ENCODE results near the gene CMTR1.
"Not testable (repeated sequence)": the region's sequence is repeated elsewhere in the genome, so short reads cannot be mapped to it uniquely, and the experiment has no call there.

The CMTR1 gene

DNA sequence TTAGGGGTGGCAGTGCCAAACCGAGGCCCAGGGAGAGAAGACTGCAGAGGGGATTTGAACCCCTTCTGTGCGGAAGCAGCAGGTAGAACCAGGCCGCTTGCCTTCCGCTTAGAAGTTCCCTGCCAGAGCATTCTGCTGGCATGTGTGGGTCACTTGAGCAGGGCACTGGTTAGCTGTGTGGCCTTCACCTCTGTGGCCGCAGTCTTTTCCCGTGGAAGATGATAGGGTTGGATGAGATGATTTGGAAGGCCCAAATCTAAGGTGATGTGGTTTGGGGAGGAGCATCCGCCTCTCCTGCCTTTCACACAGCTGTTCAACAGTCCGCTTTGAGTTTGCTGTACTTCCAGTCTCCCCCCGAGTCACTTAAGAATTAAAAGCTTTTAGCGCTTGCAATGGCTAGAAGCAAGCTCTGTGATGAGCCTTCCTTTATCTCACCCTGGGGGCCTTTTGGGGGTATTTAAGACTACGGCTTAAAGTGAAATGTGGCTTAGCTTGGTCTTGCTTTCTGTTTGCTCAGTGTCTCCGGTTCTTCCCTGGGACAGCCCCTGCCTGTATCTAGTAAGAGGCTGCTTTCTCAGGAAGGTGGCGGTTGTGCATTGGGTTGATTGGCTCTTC is 743 bp downstream of the CMTR1 start:
- DNase-seq (ENCODE audit: low spot score) = peak; percentile 27

DNA sequence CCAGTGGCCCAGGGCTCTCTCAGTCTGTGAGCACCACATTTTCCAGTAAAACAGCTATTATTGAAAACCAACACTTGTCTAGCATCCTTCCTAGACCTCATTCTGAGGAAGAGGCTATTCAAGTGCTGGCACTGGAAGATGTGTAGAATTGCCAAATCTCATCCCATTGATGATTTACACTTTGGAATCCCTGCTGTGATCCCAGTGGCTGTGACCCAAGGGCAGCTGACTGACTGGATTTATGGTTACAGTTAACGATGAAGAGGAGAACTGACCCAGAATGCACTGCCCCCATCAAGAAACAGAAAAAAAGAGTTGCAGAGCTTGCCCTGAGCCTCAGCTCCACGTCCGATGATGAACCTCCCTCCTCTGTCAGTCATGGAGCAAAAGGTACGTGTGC is 2.4 kb downstream of the CMTR1 start:
- no peak for DNase-seq (ENCODE audit: low spot score)

DNA sequence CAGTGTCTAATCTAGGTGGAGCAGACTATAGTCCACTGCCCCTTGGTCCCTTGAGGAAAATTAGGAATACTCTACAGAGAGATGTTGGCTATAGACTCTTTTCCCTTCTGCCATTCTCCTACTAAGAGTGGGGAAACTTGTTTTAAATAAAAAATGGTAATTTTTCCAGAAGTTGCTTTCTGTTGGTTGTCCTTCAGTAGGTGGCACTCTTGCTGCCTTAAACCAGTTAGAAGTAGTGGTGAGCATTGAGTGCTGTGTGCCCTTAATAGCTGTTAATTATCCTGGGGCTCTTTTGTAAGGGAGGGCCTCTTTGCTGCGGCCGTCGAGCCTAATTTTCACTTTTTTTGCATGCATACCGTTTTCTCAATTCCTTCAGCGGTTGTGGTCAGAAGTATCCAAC is 2.8 kb downstream of the CMTR1 start:
- DNase-seq (ENCODE audit: low spot score) = no peak

DNA sequence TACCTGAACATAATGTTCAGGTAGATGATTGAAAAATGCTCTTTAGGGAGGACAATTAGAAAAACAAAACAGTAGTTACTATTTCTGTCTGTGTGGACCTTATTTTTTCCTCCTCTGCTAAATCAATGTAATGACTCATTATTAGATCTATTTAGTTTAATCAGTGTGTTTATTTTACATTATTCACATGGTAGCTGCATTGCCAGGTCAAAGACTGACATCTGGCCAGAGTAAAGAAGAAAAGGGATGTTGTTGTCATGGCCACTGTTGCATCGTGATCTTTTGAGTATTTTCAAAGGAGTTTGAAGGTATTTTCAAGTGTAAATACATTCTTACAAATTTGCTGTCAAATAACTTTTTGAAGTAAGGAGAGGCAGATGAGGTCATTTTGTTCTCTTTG is 5.9 kb downstream of the CMTR1 start:
- DNase-seq (ENCODE audit: low spot score) = no peak

DNA sequence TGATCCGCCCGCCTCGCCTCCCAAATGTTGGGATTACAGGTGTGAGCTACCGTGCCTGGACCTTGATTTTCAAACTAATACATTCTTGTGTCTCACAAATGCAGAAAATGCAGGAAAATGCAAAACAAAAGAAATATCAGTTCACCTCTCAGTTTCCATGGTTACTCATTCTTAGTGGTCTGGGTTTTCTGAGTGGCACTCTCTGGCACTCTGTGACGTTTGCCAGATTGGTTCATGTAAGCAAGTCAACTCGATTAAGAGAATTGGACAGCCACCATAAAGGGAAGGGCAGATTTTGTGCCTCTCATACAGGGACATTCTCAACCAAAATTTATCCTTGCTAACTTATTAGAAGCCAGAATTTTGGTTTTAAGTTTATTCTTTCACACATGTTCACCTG is 8.6 kb downstream of the CMTR1 start:
- no peak for DNase-seq (ENCODE audit: low spot score)

DNA sequence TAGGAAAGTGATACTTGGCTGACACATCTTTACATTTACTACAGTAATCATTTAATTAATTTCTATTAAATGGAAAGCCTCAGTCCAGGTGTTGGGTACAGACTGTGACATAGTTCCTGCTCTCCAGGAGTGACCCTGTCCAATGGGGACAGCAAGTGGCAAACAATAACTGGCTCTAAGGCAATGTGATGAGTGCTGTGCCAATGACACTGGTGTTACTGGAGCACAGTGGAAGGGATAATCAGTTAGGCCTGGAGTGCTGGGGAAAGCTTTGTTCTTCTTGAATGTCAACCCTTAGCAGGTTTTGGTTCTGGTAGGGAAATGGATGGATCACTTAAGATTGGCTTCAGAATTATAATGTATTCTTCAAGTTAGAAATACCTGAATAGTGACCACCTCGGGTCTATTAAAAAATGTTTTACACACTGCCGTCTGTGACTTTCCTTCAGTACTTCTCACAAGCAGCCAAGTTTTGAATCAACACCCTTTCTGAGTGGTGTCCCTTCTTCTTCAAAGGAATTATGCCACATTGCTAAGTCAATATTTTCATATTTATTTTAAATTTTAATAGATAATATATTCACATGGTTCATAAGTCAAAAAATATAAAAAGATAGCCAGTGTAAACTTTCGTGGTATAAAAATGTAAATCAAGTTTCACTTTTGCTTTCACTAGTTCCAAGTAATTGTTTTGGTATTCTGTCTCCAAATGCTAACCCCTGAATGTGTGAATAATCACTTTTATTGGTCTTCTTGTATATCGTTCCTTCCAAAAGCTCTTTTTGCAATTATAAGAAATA is 9.6 kb downstream of the CMTR1 start:
- no peak for DNase-seq (ENCODE audit: low spot score)

DNA sequence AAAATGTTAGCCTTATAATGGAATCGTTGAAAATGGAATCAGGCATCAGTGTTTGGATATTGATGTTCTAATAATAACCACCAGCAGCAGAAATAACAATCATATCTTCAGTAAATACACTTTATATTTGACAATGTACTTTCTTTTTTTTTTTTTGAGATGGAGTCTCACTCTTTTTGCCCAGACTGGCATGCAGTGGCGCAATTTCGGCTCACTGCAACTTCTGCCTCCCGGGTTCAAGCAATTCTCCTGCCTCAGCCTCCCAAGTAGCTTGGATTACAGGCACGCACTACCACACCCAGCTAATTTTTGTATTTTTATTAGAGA is 10.2 kb downstream of the CMTR1 start:
- not testable (repeated sequence) for DNase-seq (ENCODE audit: low spot score)

DNA sequence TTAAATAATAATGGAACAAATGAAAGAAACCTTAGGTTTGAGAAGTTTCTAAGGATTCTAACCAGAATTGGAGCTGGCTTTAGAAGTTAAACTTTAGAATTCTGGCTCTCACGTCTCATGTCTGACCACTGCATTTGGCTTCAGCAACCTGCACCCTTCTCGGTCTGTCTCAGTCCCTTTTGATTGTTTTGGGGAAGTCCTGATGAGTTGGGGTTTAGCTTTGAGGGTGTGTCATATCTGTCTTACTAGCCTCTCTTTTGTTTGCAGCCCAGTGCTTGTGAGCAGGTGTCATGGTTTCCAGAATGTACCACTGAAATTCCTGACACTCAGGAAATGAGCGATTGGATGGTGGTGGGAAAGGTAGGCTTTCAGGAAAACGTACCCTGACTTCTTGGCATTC is 17.0 kb downstream of the CMTR1 start:
- DNase-seq (ENCODE audit: low spot score) = no peak

DNA sequence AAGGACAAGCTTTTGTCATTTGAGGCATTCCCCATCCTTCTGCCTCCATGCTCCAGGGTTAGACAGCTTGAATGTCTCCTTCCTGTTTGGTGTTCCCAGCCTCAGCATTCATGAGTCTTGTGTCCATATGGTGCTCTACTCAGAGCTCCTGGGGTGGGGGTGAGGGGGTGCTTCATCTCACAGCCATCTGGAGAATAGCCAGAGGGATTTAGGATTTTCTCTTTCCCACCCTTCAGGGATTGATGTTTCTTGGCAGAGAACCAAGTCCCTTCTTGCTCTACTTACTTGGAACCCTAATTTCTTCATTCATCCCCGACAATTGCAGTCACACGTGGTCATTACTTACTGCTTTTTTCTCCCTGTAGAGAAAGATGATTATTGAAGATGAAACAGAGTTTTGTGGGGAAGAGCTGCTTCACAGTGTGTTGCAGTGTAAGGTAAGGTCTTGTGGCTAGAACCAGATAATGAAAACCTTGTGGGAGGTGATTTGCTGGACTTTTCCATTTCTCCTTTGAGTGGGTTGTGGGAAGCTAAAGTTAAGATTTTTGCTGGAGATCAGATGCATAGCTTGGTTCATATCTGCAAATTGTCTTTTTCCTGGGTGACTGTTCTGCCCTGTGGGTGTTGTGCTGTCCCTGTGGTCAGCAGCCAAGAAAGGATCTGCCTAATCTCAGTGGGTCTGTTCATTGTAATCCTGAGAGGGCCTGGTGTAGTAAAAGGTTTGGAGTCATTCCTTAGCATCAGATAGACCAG is 18.6 kb downstream of the CMTR1 start:
- DNase-seq (ENCODE audit: low spot score) = no peak

DNA sequence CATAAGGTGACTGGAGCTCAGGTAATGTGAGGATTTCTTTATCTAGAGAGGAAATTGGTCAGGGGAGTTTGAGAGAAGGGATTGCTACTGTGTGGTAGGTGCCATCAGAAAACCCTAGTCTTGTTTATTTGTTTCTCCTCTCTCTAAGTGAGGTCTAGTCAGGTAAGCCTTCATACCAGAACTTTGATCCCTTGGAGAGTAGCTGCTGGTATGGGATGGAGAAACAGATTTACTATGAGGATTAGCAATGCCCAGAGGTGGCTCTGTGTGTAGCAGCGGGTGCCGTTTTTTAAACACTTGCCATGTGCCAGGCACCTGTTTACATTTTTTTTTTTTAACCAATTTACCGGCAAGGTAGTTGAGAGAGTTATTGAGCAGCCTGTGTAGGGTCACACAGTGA is 19.5 kb downstream of the CMTR1 start:
- no peak for DNase-seq (ENCODE audit: low spot score)

DNA sequence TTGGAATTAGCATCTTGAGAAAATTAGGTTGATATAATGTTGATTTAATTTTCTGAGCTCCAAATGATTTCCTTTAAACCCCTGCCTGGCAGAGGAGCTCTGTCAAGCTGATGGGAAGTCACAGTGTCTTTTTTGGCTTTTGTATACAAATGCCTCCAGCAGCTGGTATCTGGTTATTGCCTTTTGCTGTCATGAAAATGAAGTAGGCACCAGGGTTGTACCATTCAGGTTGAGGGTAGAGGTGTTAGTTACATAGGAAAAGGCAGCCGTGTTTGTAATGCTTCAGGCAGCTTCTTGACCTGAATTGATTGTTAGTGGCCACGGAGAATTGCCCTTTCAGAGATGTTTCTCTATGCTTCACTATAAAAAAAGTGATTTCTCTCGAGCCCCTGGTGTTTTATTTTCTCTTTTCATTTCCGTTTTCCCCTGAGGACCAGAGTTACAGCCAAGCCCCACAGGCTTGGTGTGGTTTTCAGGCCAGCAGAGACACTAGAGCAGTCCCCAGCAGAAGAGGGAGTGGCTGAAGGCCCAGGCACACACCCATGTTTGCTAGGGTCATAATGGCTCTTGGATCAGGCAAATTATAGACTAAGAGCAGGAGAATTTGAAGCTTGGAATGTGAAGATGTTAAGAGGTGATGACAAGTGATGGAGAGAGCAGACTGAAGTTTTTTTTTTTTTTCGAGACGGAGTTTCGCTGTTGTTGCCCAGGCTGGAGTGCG is 21.6 kb downstream of the CMTR1 start:
- no peak for DNase-seq (ENCODE audit: low spot score)

DNA sequence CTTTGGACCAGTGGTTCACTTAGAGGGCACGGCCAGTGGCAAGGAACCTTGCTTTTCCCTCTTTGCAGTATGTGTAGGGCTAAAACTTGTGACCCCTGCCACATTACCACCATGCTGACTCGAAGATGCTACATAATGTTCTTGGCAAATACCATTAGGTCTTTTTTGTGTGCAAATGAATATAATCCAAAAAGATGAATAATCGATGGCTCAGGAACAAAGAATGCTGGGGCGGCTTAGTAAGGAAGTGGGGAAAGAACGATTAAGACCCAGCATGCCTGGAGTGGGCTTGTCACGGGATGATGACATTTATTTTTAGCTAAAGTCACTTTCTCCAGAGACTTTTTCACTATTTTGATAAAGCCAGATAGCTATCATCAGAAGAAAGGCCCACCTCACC is 23.1 kb downstream of the CMTR1 start:
- peak; percentile 74 for DNase-seq (ENCODE audit: low spot score)

DNA sequence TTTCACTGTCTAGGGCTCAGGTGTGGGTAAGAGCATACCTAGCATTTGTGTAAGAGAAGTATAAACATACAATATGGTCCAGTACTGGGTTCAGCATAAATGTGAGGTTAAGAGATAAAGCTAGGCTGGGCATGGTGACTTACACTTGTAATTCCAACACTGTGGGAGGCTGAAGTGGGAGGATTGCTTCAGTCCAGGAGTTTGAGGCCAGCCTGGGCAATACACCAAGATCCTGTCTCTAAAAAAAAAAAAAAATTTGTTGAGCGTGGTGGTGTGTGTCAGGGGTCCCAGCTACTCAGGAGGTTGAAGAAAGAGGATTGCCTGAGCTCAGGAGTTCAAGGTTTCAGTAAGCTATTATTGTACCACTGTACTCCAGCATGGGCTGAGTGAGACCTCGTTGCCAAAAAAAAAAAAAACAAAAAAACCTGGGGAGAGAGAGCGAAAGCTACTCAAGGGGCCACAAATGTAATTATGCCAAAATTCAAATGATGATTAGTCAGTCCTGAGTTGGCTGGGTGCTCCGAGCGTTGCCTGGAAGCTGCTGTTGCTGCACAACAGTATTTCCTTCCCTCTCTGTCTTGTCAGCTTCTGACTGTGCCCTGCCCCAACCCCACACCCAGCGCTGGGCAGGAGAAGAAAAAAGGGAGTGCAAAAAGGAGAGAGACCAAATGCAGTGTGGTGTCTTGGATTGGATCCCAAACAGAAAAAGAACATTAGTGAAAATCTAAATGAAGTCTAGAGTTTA is 24.0 kb downstream of the CMTR1 start:
- DNase-seq (ENCODE audit: low spot score) = peak; percentile 67

DNA sequence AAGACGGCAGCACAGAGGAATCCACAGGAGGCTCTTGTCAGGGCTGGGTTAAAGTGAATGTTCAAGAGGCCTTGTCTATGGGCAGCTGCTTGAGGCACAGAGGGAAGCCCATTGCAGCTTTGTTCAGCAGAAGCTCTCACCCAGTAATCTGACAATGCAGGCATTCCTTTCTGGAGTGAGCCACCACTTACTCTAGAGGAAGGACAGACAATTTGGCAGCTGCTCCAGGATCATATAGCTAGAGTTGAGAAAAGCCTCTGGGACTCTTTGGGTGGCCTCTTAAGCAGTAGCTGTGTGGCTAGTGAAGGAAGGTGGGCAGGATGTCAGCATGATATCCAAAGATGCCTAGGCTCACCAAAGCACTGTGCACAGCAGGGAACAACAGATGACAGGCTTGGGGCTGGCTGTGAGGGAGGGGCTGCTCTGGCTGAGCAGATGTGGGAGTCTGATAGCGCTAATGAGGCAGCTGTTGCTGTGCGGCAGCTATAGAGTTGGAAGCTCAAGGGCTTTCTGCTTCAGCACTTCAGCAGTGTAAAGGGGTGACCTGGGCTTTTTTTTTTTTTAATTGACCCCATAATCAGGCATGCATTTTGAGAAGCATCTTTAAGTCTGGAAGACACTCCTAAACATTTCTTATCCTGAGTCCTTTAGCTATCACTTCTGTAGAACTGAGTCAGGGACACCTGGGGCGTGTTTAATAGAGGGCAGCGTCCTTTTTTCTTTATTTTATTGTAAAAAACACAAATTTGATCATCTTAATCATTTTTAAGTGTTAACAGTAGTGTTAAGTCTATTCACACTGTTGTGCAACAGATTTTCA is 27.2 kb downstream of the CMTR1 start:
- no peak for DNase-seq (ENCODE audit: low spot score)

DNA sequence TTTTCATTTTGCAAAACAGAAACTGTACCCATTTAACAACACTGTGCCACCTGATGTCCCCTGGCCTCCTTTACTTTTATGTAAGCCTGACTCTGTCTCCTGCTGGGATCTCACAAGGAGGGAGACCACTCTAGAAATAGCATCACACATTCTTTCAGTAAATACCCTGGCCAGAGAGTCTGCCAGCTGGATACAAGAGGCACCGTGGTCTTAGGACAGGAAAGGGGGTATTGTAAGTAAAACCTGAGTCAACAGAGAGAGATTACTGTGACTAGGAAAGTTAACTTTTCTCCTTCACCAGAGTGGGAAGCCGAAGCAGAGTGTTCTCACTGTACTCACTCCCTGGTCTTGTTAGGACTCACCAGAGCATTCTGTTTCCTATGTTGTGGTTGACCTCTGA is 27.8 kb downstream of the CMTR1 start:
- DNase-seq (ENCODE audit: low spot score) = no peak

DNA sequence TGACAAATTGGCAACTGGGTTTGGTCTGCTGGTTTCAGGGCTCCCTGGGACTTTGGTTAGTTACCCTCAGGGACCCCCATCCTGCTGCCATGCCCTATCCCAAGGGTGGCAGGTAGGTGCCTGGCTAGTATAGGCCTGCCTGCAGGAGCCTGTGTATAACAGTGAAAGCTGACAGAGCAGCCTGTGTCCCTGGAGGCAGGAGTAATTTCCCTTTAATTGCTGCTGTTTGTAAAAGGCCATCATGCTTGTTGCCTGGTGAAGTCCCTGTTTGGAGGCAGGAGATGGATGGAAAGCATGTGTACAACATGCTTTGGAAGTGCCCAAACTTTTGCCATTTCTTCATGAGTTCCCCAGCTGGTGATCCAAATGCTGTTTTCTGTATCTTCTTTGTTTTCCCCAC is 30.1 kb downstream of the CMTR1 start:
- DNase-seq (ENCODE audit: low spot score) = no peak

DNA sequence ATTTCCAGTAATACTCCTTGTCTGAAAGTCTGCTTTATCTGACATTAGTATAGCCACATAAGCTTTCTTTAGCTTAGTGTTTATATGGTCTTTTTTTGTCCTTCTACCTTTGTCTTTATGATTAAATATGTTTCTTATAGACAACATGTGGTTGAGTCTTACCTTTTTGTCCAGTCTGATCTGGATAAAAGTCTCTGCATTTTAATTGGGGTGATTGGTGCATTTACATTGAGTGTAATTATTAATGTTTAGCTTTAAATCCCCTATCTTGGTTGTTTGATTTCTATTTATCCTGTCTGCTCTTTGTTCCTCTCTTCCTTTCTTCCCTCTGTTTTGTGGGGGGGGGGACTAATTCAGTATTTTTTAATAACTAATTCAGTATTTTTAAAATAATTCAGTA is 34.7 kb downstream of the CMTR1 start:
- DNase-seq (ENCODE audit: low spot score) = no peak

DNA sequence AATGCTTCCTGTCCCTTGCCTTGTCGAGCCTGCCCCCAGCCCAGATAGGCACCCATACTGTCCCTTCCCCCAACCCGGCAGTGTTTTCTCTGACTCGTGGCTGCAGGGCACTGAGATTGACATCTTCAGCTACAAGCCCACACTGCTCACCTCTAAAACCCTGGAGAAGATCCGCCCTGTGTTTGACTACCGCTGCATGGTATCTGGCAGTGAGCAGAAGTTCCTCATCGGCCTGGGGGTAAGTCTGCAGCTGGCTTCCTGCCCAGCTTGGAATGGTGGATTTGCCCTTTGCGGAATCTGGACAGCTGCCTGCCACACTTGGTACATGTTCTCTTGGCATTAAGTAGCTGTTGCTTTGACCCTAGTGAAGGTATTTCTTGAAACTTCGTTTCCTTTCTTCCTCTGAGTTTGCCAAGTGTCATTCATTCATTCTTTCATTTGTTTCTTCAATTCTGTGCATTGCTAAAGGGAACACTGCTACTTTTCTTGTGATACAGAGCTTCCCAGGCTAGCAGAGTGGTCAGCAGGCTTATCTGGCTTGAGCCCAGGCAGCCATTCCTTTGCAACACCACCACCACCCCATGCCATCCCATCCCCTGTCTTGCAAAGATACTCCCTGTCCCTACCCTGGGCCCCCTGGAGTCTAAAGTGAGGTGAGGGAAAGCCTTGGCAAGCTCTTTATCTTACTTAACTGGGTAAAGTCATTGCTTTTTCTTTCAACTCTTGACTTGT is 40.5 kb downstream of the CMTR1 start:
- no peak for DNase-seq (ENCODE audit: low spot score)

DNA sequence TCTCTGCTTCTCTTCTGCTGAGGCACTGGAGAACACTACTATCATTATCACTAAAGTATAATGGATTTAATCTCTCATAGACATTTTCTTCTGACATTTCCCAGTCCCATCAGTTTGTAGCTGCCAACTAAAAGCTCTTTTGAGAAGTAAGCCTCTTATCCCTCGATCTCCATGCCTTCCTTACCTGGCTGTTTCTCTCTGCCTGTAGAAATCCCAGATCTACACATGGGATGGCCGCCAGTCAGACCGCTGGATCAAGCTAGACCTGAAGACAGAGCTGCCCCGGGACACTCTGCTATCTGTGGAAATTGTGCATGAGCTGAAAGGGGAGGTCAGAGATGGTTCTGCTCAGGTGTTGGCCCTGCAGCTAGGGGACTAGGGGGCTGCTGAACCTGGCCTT is 41.3 kb downstream of the CMTR1 start:
- DNase-seq (ENCODE audit: low spot score) = no peak

DNA sequence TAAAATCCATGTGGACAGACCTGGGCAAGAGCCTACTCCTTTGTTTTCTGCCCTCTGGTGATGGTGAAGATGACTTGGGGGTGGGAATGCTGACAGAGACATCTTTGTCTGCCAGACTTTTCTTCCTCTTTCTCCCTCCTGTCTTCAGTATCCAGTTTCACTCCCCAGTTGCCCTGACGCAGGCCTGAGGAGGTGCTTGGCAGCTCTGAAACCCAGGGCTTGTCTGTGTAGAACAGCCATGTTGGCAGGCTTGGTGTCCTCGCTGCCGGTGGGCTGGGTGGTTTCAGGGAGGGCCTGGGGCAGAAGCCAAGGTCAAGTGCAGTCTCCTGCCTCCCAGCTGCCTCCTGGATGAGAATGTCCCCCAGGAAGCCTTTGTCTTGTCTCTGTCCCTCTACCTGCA is 44.2 kb downstream of the CMTR1 start:
- no peak for DNase-seq (ENCODE audit: low spot score)
